HG02852 (cell line): ENCODE measurements around the gene ALPP.
"Not testable (repeated sequence)": the region's sequence is repeated elsewhere in the genome, so short reads cannot be mapped to it uniquely, and the experiment has no call there.

ENCODE experiments used
- ATAC-seq: cut with Tn5 transposase; IDR thresholded peaks from one replicate; pipeline ENCODE4 v1.9.1; 2021; ENCODE audit warnings: mild to moderate bottlenecking, moderate library complexity; ENCODE audit not compliant: unreplicated experiment

ALPP gene

GRCh38 chr2:232363064-232363783 is 15.3 kb upstream of the ALPP start:
- ATAC-seq, result not testable (repeated sequence)

GRCh38 chr2:232363784-232364615 is 14.6 kb upstream of the ALPP start:
- ATAC-seq, result no peak

GRCh38 chr2:232364806-232365594 is 13.6 kb upstream of the ALPP start:
- not testable (repeated sequence) for ATAC-seq

- no peak for ATAC-seq
Measured at GRCh38 chr2:232365621-232366321, 12.8 kb upstream of the ALPP start.

GRCh38 chr2:232366461-232366860 is 12.1 kb upstream of the ALPP start:
- not testable (repeated sequence) for ATAC-seq

GRCh38 chr2:232367016-232367415 is 11.5 kb upstream of the ALPP start:
- ATAC-seq, result no peak

- ATAC-seq, result no peak
Measured at GRCh38 chr2:232367591-232368233, 10.8 kb upstream of the ALPP start.

GRCh38 chr2:232368311-232368731 is 10.2 kb upstream of the ALPP start:
- ATAC-seq, result no peak

- no peak for ATAC-seq
Measured at GRCh38 chr2:232369126-232369951, 9.2 kb upstream of the ALPP start.

- not testable (repeated sequence) for ATAC-seq
Measured at GRCh38 chr2:232370007-232370406, 8.5 kb upstream of the ALPP start.

- ATAC-seq, result no peak
Measured at GRCh38 chr2:232372231-232373208, 6.0 kb upstream of the ALPP start.

GRCh38 chr2:232374356-232374755 is 4.2 kb upstream of the ALPP start:
- no peak for ATAC-seq

GRCh38 chr2:232375164-232375563 is 3.4 kb upstream of the ALPP start:
- ATAC-seq, result no peak

GRCh38 chr2:232376260-232376659 is 2.3 kb upstream of the ALPP start:
- no peak for ATAC-seq

GRCh38 chr2:232376713-232377112 is 1.8 kb upstream of the ALPP start:
- ATAC-seq, result no peak

GRCh38 chr2:232377319-232377718 is 1.2 kb upstream of the ALPP start:
- ATAC-seq, result no peak

- ATAC-seq, result no peak
Measured at GRCh38 chr2:232377841-232378734, 463 bp upstream of the ALPP start.
